Left lung (tissue), 10 donors: ENCODE data around the gene OTOG. TPM values are rescaled to one million over a fixed set of nuclear protein-coding genes. Genes with fewer than 3 reads are reported as not detected.

Source experiments
- ATAC-seq: fragments of 200-7000 bp; cut with Tn5 transposase; one replicate; pipeline ENCODE4 v1.9.1; 2020; ENCODE audit warnings: moderate library complexity
- DNase-seq, 4 donors: peaks; one replicate each; pipeline ENCODE4 v3.0.0-alpha.2; 2013 to 2020
- H3K27ac ChIP-seq, 2 donors: fragments of 200-600 bp; sonication (generic) in 1 of 2; one replicate each; pipeline versions ENCODE4 v1.5.0 to v1.8.0; 2020 to 2021
- H3K27me3 ChIP-seq, 2 donors: fragments of 200-600 bp; sonication (generic) in 1 of 2; one replicate each; pipeline versions ENCODE4 v1.5.0 to v1.8.0; 2020 to 2021
- H3K36me3 ChIP-seq, 2 donors: fragments of 200-600 bp; sonication (generic) in 1 of 2; one replicate each; pipeline versions ENCODE4 v1.5.0 to v1.8.0; 2020 to 2021
- H3K4me1 ChIP-seq, 2 donors: fragments of 200-600 bp; one replicate each; pipeline ENCODE4 v1.8.0; 2021
- H3K4me3 ChIP-seq, 2 donors: fragments of 200-600 bp; sonication (generic) in 1 of 2; one replicate each; pipeline versions ENCODE4 v1.5.0 to v1.8.0; 2020 to 2021; ENCODE audit warnings: mild to moderate bottlenecking in 1 of 2
- H3K9me3 ChIP-seq, 2 donors: fragments of 200-600 bp; sonication (generic) in 1 of 2; one replicate each; pipeline versions ENCODE4 v1.5.0 to v1.8.0; 2020 to 2021
- intact Hi-C, 2 donors: fragments of 100-400 bp; cut with DNase I; formaldehyde crosslinking; loops; one replicate each; pipeline versions ENCODE4 v1.11.2 to v1.14.2; 2022
- polyA plus RNA-seq, 6 donors: library from polyadenylated mRNA; unstranded; fragments of 120-200 nt; gene quantifications; one replicate each; pipeline ENCODE4 v1.2.1, GENCODE V29; 2013; ENCODE audit not compliant: insufficient read length in 6 of 6
- total RNA-seq, 2 donors: library from RNA; stranded (reverse); fragmentation: NEBNext Ultra II Directional; extraction: Animal tissue kit (Norgen Biotek cat#: 25700); gene quantifications; one replicate each; pipeline ENCODE4 v1.2.1, GENCODE V29; 2021
- TF ChIP-seq, protein P1 (sequence below), 2 donors: fragments of 200-600 bp; sonication (generic) in 1 of 2; IDR thresholded peaks; one replicate each; pipeline versions ENCODE4 v1.5.0 to v1.8.0; 2021; ENCODE audit warnings: antibody characterized with exemption in 2 of 2
- donor health status: DM: no; HTN: yes; CAD: no.
- donor health status: DM: no; HTN: no; CAD: no.

Gene OTOG
- total and polyA plus RNA-seq, 8 donors, result 0.04 to 0.24 (median 0.11) TPM; not detected in 2

DNA sequence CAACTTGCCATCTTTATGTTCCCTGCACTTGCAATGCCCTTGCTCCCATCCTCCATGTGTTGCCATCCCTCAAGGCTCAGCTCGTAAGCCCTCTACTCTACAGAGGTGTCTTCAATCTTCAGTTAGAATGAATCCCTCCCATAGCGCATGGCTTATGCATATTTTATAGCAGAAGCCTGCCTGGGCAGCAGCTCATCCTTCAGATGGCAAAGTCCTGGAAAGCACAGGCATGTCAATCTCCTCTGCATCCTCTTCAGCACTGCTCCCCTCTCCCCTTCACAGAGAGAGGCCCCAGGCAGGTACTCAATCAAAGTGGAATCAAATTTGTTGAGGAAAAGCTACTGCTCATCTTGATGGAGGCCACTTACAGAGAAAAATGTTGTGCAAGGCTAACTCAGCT lies 39.3 kb upstream of the OTOG start:
- no peaks in the 10 kb centered on the region for H3K9me3 ChIP-seq
- ATAC-seq (no peak), DNase-seq (no peak)
- intact Hi-C loops, result loop anchor here in 1 of 2 donors (10.0 kb wide), 1 partner anchor 123 kb away; the partner anchor contains the start of gene KCNJ11
- H3K4me3 ChIP-seq, result no peak overlapping the region
- no peaks in the 10 kb centered on the region for H3K4me1 ChIP-seq
- TF ChIP-seq, protein P1, sequence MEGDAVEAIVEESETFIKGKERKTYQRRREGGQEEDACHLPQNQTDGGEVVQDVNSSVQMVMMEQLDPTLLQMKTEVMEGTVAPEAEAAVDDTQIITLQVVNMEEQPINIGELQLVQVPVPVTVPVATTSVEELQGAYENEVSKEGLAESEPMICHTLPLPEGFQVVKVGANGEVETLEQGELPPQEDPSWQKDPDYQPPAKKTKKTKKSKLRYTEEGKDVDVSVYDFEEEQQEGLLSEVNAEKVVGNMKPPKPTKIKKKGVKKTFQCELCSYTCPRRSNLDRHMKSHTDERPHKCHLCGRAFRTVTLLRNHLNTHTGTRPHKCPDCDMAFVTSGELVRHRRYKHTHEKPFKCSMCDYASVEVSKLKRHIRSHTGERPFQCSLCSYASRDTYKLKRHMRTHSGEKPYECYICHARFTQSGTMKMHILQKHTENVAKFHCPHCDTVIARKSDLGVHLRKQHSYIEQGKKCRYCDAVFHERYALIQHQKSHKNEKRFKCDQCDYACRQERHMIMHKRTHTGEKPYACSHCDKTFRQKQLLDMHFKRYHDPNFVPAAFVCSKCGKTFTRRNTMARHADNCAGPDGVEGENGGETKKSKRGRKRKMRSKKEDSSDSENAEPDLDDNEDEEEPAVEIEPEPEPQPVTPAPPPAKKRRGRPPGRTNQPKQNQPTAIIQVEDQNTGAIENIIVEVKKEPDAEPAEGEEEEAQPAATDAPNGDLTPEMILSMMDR (IDR thresholded peaks at IDR 0.05), result no peak
- no peak overlapping the region for H3K27ac ChIP-seq
- H3K36me3 ChIP-seq, result no peaks in the 10 kb centered on the region
- H3K27me3 ChIP-seq, result no peaks in the 10 kb centered on the region

DNA sequence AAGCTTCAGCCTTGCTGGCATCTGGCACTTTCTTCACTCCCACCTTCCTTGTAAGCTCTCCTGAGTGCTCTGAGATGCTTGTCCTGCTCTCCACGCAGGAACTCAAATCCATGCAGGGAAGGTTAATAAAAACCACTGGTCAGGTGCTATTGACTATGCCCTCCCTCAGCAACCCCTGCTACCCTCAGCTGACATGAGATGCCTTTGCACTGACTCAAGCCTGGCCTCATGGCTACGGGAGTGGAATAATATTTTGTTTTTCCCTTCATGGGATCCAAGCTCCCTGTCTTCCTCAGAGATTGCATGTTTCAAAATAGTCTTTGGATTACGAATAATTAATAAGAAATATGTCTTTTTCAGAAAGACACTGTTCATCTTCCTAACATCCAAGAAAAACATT lies 38.8 kb upstream of the OTOG start:
- intact Hi-C loops, result loop anchor here in 1 of 2 donors (10.0 kb wide), 1 partner anchor 124 kb away; the partner anchor contains the start of gene KCNJ11
- no peak overlapping the region for H3K4me3 ChIP-seq
- H3K27ac ChIP-seq, result no peak overlapping the region
- TF ChIP-seq, protein P1 (IDR thresholded peaks at IDR 0.05), result no peak
- H3K36me3 ChIP-seq, result no peaks in the 10 kb centered on the region
- ATAC-seq (no peak), DNase-seq (no peak)
- H3K27me3 ChIP-seq, result no peaks in the 10 kb centered on the region
- H3K4me1 ChIP-seq, result no peaks in the 10 kb centered on the region
- H3K9me3 ChIP-seq, result no peaks in the 10 kb centered on the region

DNA sequence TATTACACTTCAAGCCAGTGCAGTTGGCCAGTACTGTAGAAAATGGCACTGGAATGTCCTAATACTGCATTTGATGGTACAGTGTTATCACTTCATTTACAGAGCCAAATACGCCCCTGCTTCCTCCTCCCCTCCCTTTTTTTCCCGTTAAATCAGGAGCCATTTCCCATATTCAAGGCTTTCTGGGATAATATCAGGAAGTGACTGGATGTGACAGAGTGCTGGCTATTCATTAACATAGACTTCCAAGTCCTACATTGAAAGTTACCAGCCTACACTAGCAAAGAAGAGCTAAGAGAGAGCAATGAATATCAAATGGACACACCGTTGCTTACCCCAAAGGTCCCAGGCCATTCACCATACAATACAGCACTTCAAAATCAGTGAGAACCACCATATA lies 38.3 kb upstream of the OTOG start:
- H3K4me1 ChIP-seq, result no peaks in the 10 kb centered on the region
- TF ChIP-seq, protein P1 (IDR thresholded peaks at IDR 0.05), result no peak
- ATAC-seq, result no peak
- no peak overlapping the region for H3K4me3 ChIP-seq
- no peaks in the 10 kb centered on the region for H3K9me3 ChIP-seq
- H3K27ac ChIP-seq, result no peak overlapping the region
- no peaks in the 10 kb centered on the region for H3K36me3 ChIP-seq
- intact Hi-C loops, result loop anchor here in 1 of 2 donors (10.0 kb wide), 1 partner anchor 124 kb away; the partner anchor contains the start of gene KCNJ11
- DNase-seq, result no peak
- H3K27me3 ChIP-seq, result no peaks in the 10 kb centered on the region

DNA sequence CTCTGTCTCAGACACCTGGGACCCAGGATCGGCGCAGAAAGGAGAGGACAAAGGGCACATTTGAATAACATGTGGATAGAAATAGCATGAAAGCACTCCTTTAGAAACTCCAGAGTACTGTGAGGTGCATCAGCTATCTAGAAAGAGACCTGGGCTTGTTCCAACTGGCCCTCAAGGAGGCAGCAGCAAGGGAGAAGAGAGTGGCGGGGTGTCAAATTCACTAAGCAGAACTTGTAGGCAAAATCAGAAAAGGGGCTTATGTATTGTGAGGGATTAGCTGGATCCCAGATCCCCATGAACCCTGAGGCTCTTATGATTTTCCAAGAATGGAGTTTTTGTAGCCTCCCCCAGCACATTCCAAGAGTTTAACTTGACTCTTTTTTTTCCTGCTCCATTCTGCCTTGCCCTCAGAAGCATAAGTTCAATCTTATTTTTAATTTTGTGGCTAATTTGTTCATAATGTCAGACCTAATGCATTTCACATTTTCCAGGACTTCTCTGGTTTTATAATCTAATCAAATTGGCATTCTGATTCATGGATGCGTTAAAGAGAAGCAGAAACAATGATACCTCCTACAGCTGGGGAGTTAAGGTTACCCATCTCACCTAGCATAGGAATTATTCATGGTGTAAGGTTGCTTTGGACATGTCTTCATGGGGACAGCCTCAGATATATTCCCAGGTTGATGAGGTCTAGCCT lies 36.4 kb upstream of the OTOG start:
- intact Hi-C loops, result no loop called here
- DNase-seq (no peak), ATAC-seq (no peak)
- no peaks in the 10 kb centered on the region for H3K9me3 ChIP-seq
- H3K27me3 ChIP-seq, result no peaks in the 10 kb centered on the region
- H3K4me3 ChIP-seq, result no peak overlapping the region
- H3K27ac ChIP-seq, result no peak overlapping the region
- no peaks in the 10 kb centered on the region for H3K4me1 ChIP-seq
- H3K36me3 ChIP-seq, result no peaks in the 10 kb centered on the region
- TF ChIP-seq, protein P1 (IDR thresholded peaks at IDR 0.05), result no peak

DNA sequence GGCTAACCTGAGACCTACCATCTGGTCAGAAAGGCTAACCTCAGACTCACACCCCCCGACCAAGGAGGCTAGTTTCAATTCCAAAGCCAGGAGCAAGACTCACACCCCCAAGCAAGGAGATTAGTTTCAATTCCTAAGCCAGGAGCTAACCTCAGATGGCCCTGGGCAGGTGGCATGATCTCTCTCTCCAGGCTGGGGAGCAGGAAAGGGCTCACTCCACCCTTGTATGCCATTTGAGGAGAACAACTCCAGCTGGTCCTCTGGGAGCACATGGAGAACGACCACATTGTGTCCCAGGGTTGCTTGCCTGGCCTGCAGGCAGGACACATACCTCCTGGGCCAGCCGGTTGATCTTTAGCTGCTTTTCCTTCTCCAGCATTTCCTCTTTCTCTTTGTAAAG lies 35.5 kb upstream of the OTOG start:
- ATAC-seq (no peak), DNase-seq (no peak)
- H3K4me3 ChIP-seq, result no peak overlapping the region
- H3K9me3 ChIP-seq, result no peaks in the 10 kb centered on the region
- H3K27ac ChIP-seq, result no peak overlapping the region
- intact Hi-C loops, result no loop called here
- TF ChIP-seq, protein P1 (IDR thresholded peaks at IDR 0.05), result no peak
- no peaks in the 10 kb centered on the region for H3K4me1 ChIP-seq
- H3K27me3 ChIP-seq, result no peaks in the 10 kb centered on the region
- H3K36me3 ChIP-seq, result no peaks in the 10 kb centered on the region
